HCT116 (cell line): Measurements from ENCODE around the gene UBE3B. TPM values are rescaled to one million over a fixed set of nuclear protein-coding genes. Genes with fewer than 3 reads are reported as not detected.

Experiments used
- ATAC-seq: fragments of 200-7000 bp; cut with Tn5 transposase; 2 replicates; pipeline ENCODE4 v1.9.1; 2020; ENCODE audit warnings: mild to moderate bottlenecking, moderate library complexity
- BruUV-seq: library from RNA; stranded (reverse); fragments of 400-500 nt; replicated peaks from 2 replicates; lab custom pipeline; 2021; lab: Mats Ljungman, UMichigan
- CTCF ChIA-PET: fragments of 300-600 bp; sonication (Branson Sonifier 250); formaldehyde crosslinking; loops from one replicate; lab custom pipeline; 2021; ENCODE audit warnings: antibody characterized with exemption; lab: Charles Lee
- POLR2A ChIA-PET: fragments of 300-600, 350-600 bp; sonication (Branson Sonifier 250); formaldehyde crosslinking; loops from one replicate; lab custom pipeline; 2021; ENCODE audit warnings: antibody characterized with exemption; lab: Charles Lee
- RAD21 ChIA-PET, 2 experiments: fragments of 300-600 bp; sonication (Branson Sonifier 250); formaldehyde crosslinking; loops; one replicate each; lab custom pipeline; 2023; ENCODE audit warnings: low total read pairs in 2 of 2; ENCODE audit not compliant: uncharacterized antibody in 2 of 2, unreplicated experiment in 2 of 2, low non-redundant PET in 1 of 2; lab: Charles Lee
- DNase-seq: peaks from one replicate; pipeline ENCODE4 v3.0.0-alpha.2; 2010; ENCODE audit warnings: low read depth, low spot score
- H2AFZ ChIP-seq: fragments of 200-600 bp; shearing (Covaris generic), sonication (generic); 2 replicates; pipeline ENCODE4 v1.6.1; 2017; ENCODE audit warnings: low read depth, mixed run types, mixed read lengths, antibody characterized with exemption, low read length; ENCODE audit not compliant: poor library complexity, severe bottlenecking
- H3K27ac ChIP-seq: 2 replicates; pipeline ENCODE4 v1.5.1; 2012; ENCODE audit warnings: low read depth, low read length
- H3K27me3 ChIP-seq: fragments of 200-600 bp; sonication (generic); 2 replicates; pipeline ENCODE4 v1.6.1; 2016; ENCODE audit warnings: mixed run types, low read length, mixed read lengths; ENCODE audit not compliant: insufficient read depth
- H3K36me3 ChIP-seq, 2 experiments: fragments of 200-500 bp in 1 of 2; fragments of 200-600 bp in 1 of 2; sonication (Bioruptor generic) in 1 of 2; sonication (generic) in 1 of 2; 2 replicates each; pipeline versions ENCODE4 v1.5.1 to v1.6.1; 2014 to 2016; ENCODE audit warnings: low read length in 2 of 2, inconsistent platforms in 1 of 2, mixed read lengths in 1 of 2, mixed run types in 1 of 2; ENCODE audit not compliant: insufficient read depth in 2 of 2, control insufficient read depth in 1 of 2
- H3K4me1 ChIP-seq, 2 experiments: fragments of 200-600 bp in 1 of 2; sonication (generic) in 1 of 2; 2 replicates each; pipeline versions ENCODE4 v1.5.1 to v1.6.1; 2012 to 2017; ENCODE audit warnings: low read length in 2 of 2, inconsistent platforms in 1 of 2, mild to moderate bottlenecking in 1 of 2, mixed read lengths in 1 of 2, mixed run types in 1 of 2, moderate library complexity in 1 of 2; ENCODE audit not compliant: insufficient read depth in 2 of 2, control insufficient read depth in 1 of 2
- H3K4me2 ChIP-seq: fragments of 200-600 bp; sonication (generic); 2 replicates; pipeline ENCODE4 v1.6.1; 2017; ENCODE audit warnings: mixed run types, low read length, mixed read lengths
- H3K4me3 ChIP-seq, 2 experiments: fragments of 200-600 bp in 1 of 2; sonication (generic) in 1 of 2; replicated peaks in 1 of 2; 2 replicates each; pipeline ENCODE4 v1.5.1; 2011 to 2016; ENCODE audit warnings: low read length in 2 of 2, control low read depth in 1 of 2, low read depth in 1 of 2, mild to moderate bottlenecking in 1 of 2, mixed read lengths in 1 of 2, mixed run types in 1 of 2
- H3K79me2 ChIP-seq: fragments of 200-600 bp; sonication (generic); 2 replicates; pipeline ENCODE4 v1.6.1; 2017; ENCODE audit warnings: mild to moderate bottlenecking, mixed run types, low read length, moderate library complexity, mixed read lengths; ENCODE audit not compliant: insufficient read depth
- H3K9ac ChIP-seq: fragments of 200-600 bp; sonication (generic); 2 replicates; pipeline ENCODE4 v1.6.1; 2016; ENCODE audit warnings: low read length, mixed read lengths
- H3K9me2 ChIP-seq: fragments of 200-600 bp; sonication (generic), shearing (Covaris generic); 2 replicates; pipeline ENCODE4 v1.6.1; 2017; ENCODE audit warnings: mixed run types, mild to moderate bottlenecking, moderate library complexity; ENCODE audit not compliant: insufficient read depth
- H3K9me3 ChIP-seq, 2 experiments: fragments of 200-500 bp in 1 of 2; fragments of 200-600 bp in 1 of 2; sonication (Bioruptor generic) in 1 of 2; sonication (generic) in 1 of 2; 2 replicates each; pipeline ENCODE4 v1.6.1; 2014 to 2017; ENCODE audit warnings: low read length in 2 of 2, mixed read lengths in 2 of 2, inconsistent platforms in 1 of 2, low read depth in 1 of 2, mild to moderate bottlenecking in 1 of 2, mixed run types in 1 of 2, moderate library complexity in 1 of 2; ENCODE audit not compliant: control insufficient read depth in 1 of 2, insufficient read depth in 1 of 2
- H4K20me1 ChIP-seq: fragments of 200-600 bp; sonication (generic), shearing (Covaris generic); 2 replicates; pipeline ENCODE4 v1.6.1; 2017; ENCODE audit warnings: mixed run types, mild to moderate bottlenecking, moderate library complexity; ENCODE audit not compliant: insufficient read depth
- EGR1 ChIP-seq: IDR thresholded peaks from 2 replicates; pipeline ENCODE4 v1.6.1; 2012; ENCODE audit warnings: low read depth
- FOSL1 ChIP-seq: IDR thresholded peaks from 2 replicates; pipeline ENCODE4 v1.6.1; 2012; ENCODE audit warnings: low read depth
- JUND ChIP-seq: IDR thresholded peaks from 2 replicates; pipeline ENCODE4 v1.6.1; 2012
- SRF ChIP-seq: IDR thresholded peaks from 2 replicates; pipeline ENCODE4 v1.6.1; 2012; ENCODE audit warnings: low read depth
- YY1 ChIP-seq: IDR thresholded peaks from 2 replicates; pipeline ENCODE4 v1.6.1; 2011; ENCODE audit warnings: low read length, low read depth, moderate library complexity, mild to moderate bottlenecking; ENCODE audit not compliant: insufficient replicate concordance; ENCODE audit errors: extremely low read depth
- ZFX ChIP-seq: fragments of 450-650 bp; IDR thresholded peaks from 2 replicates; pipeline ENCODE4 v1.6.1; 2017
- intact Hi-C: fragments of 100-400 bp; cut with micrococcal nuclease; formaldehyde crosslinking; loops from 2 replicates; pipeline ENCODE4 v1.10.0; 2022
- total RNA-seq: library from RNA; stranded (reverse); gene quantifications from one replicate; pipeline ENCODE4 v1.2.1, GENCODE V29; 2021; ENCODE audit not compliant: unreplicated experiment
- TF ChIP-seq, protein P1 (sequence below): IDR thresholded peaks from 2 replicates; pipeline ENCODE4 v1.6.1; 2012; ENCODE audit warnings: low read depth
- TF ChIP-seq, protein P2 (sequence below): IDR thresholded peaks from 2 replicates; pipeline ENCODE4 v1.6.1; 2012
- TF ChIP-seq, protein P3 (sequence below): IDR thresholded peaks from 2 replicates; pipeline ENCODE4 v1.6.1; 2012

The UBE3B gene
- total RNA-seq, 1 experiment from 2014 or later: 28.9 TPM

DNA sequence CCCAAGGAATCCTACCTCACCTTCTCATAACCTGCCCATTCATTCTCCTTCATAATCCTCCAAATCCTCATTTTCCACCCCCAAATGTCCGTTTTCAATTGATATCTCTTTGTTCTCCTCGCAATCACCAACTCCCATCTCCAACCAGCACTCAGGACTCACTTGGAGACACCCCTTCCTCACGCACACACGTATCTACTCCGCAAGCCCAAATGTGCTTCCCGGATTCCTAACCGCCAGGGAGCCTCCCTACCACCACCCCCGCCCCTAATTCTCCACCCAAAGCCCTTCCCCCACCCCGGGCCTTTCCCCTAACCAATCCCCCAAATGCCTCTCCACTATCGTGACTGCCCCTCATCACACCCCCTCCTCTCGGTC is 638 bp upstream of the UBE3B start:
- peak; percentile 27; the same call in 1 of the 2 replicates for ATAC-seq
- peaks cover 0 to 3% of the 10 kb centered on the region in 2 experiments; a peak in 2 of 4 replicates for H3K36me3 ChIP-seq
- no peak for DNase-seq
- H3K9me2 ChIP-seq: no peaks in the 10 kb centered on the region
- H2AFZ ChIP-seq: peak overlapping the region; percentile 89
- peak overlapping the region; percentile 76 for H3K9ac ChIP-seq
- TF ChIP-seq FOSL1: no peak
- TF ChIP-seq, protein P1, sequence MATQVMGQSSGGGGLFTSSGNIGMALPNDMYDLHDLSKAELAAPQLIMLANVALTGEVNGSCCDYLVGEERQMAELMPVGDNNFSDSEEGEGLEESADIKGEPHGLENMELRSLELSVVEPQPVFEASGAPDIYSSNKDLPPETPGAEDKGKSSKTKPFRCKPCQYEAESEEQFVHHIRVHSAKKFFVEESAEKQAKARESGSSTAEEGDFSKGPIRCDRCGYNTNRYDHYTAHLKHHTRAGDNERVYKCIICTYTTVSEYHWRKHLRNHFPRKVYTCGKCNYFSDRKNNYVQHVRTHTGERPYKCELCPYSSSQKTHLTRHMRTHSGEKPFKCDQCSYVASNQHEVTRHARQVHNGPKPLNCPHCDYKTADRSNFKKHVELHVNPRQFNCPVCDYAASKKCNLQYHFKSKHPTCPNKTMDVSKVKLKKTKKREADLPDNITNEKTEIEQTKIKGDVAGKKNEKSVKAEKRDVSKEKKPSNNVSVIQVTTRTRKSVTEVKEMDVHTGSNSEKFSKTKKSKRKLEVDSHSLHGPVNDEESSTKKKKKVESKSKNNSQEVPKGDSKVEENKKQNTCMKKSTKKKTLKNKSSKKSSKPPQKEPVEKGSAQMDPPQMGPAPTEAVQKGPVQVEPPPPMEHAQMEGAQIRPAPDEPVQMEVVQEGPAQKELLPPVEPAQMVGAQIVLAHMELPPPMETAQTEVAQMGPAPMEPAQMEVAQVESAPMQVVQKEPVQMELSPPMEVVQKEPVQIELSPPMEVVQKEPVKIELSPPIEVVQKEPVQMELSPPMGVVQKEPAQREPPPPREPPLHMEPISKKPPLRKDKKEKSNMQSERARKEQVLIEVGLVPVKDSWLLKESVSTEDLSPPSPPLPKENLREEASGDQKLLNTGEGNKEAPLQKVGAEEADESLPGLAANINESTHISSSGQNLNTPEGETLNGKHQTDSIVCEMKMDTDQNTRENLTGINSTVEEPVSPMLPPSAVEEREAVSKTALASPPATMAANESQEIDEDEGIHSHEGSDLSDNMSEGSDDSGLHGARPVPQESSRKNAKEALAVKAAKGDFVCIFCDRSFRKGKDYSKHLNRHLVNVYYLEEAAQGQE: no peak
- TF ChIP-seq YY1: no peak
- no peak for TF ChIP-seq JUND
- no peak for TF ChIP-seq ZFX
- no peak for TF ChIP-seq EGR1
- TF ChIP-seq, protein P2, sequence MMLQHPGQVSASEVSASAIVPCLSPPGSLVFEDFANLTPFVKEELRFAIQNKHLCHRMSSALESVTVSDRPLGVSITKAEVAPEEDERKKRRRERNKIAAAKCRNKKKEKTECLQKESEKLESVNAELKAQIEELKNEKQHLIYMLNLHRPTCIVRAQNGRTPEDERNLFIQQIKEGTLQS: no peak
- no peak for TF ChIP-seq SRF
- TF ChIP-seq, protein P3, sequence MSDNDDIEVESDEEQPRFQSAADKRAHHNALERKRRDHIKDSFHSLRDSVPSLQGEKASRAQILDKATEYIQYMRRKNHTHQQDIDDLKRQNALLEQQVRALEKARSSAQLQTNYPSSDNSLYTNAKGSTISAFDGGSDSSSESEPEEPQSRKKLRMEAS: no peak
- no peaks in the 10 kb centered on the region for H3K27me3 ChIP-seq
- BruUV-seq: no TSS peak
- H3K4me2 ChIP-seq: peak overlapping the region; percentile 89
- ChIA-PET POLR2A (interaction anchor here (0.6 kb wide), 2 partner anchors 546 to 906 kb away, joined by 3 to 5 read pairs; no protein-coding TSS in a partner anchor), RAD21 (interaction anchor here in 1 of 2 experiments (0.7 kb wide), 1 partner anchor 475 kb away, joined by 3 read pairs; no protein-coding TSS in a partner anchor), CTCF (no interaction called here)
- 0 out of 2 replicates have a peak, but pooled peaks cover 4% of the 10 kb centered on the region for H4K20me1 ChIP-seq
- no peaks in the 10 kb centered on the region for H3K9me3 ChIP-seq
- H3K79me2 ChIP-seq: peaks cover 68% of the 10 kb centered on the region
- H3K4me3 ChIP-seq: peak overlapping the region; percentile 87 to 97
- intact Hi-C loops: loop anchor here (2.0 kb wide), 1 partner anchor 44 kb away; no protein-coding TSS in a partner anchor
- peak overlapping the region; percentile 94 for H3K27ac ChIP-seq
- H3K4me1 ChIP-seq: peaks cover 9 to 18% of the 10 kb centered on the region in 2 experiments
